ENCODE results near the gene FAM110C. TPM values are rescaled to one million over a fixed set of nuclear protein-coding genes. Genes with fewer than 3 reads are reported as not detected.
A peak's percentile ranks its signal among the peaks of the same experiment; 100 is the strongest.

FAM110C gene
- total and polyA plus RNA-seq, 2 of the 8 experiments (the other 6 are each of a cell fraction or from before 2014, with no cell fraction given), result 4.8 to 13.2 TPM

- no peak overlapping the region for H2BK20ac ChIP-seq (ENCODE audit: low read length)
- H2AFZ ChIP-seq (ENCODE audit: low read length), result peak overlapping the region; percentile 93
- 0 out of 2 replicates have a peak overlapping the region, but pooled peaks have one; percentile 4 for H2BK5ac ChIP-seq (ENCODE audit: low read depth, low read length)
- no peak overlapping the region for H4K5ac ChIP-seq (ENCODE audit: insufficient read length, low read depth, low read length)
- no peak overlapping the region for H3K9ac ChIP-seq (replicated peaks in 1 of 4; ENCODE audit: extremely low read depth in 1 of 4, low read depth in 3 of 4, low read length in 3 of 4)
- peaks cover 0 to 12% (median 5%) of the 10 kb centered on the region in 4 experiments; a peak in 5 of 7 replicates for H3K4me1 ChIP-seq (replicated peaks in 1 of 4; ENCODE audit: control insufficient read depth in 3 of 4, insufficient read depth in 4 of 4, low read length in 3 of 4)
- no peak overlapping the region for H3K4ac ChIP-seq (replicated peaks; ENCODE audit: insufficient read length, low read depth, low read length)
- H3K4me2 ChIP-seq (ENCODE audit: insufficient read depth in 1 of 2, low read depth in 2 of 2, low read length in 2 of 2), result peak overlapping the region; percentile 0 to 51; a peak in 2 of 4 replicates
- H4K8ac ChIP-seq (ENCODE audit: extremely low read depth, insufficient read depth, low read length), result no peak overlapping the region
- no peak overlapping the region for H3K27ac ChIP-seq (ENCODE audit: low read depth, low read length)
- H3K56ac ChIP-seq (replicated peaks; ENCODE audit: insufficient read length, low read depth, low read length), result no peak overlapping the region
- 47% methylated on average over 4 of the region's 4 CpGs; no CpG with 5 or more reads in 1 of the 2 experiments for WGBS, 2 experiments (ENCODE audit: extremely low coverage in 1 of 2, insufficient coverage in 1 of 2, insufficient read length in 1 of 2, insufficient replicate concordance in 2 of 2, low coverage in 1 of 2, low lambda C conversion rate in 2 of 2, missing lambda C conversion rate in 1 of 2)
- no peak overlapping the region for H4K91ac ChIP-seq (replicated peaks; ENCODE audit: insufficient read length, low read length)
- no peak overlapping the region for H3K14ac ChIP-seq (ENCODE audit: insufficient read length)
- no peaks in the 10 kb centered on the region for H3K79me1 ChIP-seq (ENCODE audit: low read depth, low read length)
- no peaks in the 10 kb centered on the region for H4K20me1 ChIP-seq (replicated peaks in 1 of 2; ENCODE audit: control insufficient read depth in 1 of 2, insufficient read depth in 2 of 2, low read length in 2 of 2)
- no peaks in the 10 kb centered on the region for H3K36me3 ChIP-seq (ENCODE audit: control insufficient read depth in 2 of 4, insufficient read depth in 4 of 4, low read length in 3 of 4)
- peak; percentile 12; a peak in 2 of 4 replicates for TF ChIP-seq RAD21 (IDR thresholded peaks at IDR 0.05 in 1 of 2, conservative IDR thresholded peaks at IDR 0.05 in 1 of 2; ENCODE audit: low read depth in 2 of 2, low read length in 2 of 2)
- 0 out of 4 replicates have a peak, but pooled peaks of 1 of the 2 experiments have one; percentile 13 for TF ChIP-seq HDAC2 (IDR thresholded peaks at IDR 0.05; ENCODE audit: borderline replicate concordance in 1 of 2, low read depth in 2 of 2, low read length in 2 of 2)
- TF ChIP-seq GABPA (IDR thresholded peaks at IDR 0.05; ENCODE audit: borderline replicate concordance, insufficient read depth, low read length), result no peak
- 0 out of 2 replicates have a peak, but pooled peaks have one; percentile 34 for TF ChIP-seq SP1 (IDR thresholded peaks at IDR 0.05; ENCODE audit: low read depth, low read length)
- H3K18ac ChIP-seq (ENCODE audit: extremely low read depth, low read length), result no peak overlapping the region
- peak; percentile 60 for FAIRE-seq
- H3K23me2 ChIP-seq (ENCODE audit: low read depth, low read length), result no peaks in the 10 kb centered on the region
- no peak overlapping the region for H2BK15ac ChIP-seq (ENCODE audit: low read length)
- H2BK12ac ChIP-seq (ENCODE audit: low read depth, low read length), result no peak overlapping the region; the same call in 1 of the 2 replicates
- H2AK5ac ChIP-seq (ENCODE audit: low read depth, low read length), result no peak overlapping the region
- no peaks in the 10 kb centered on the region for H3K27me3 ChIP-seq (replicated peaks in 1 of 4; ENCODE audit: control insufficient read depth in 3 of 4, extremely low read depth in 1 of 4, insufficient read depth in 3 of 4, low read length in 3 of 4)
- ChIA-PET CTCF (ENCODE audit: partially characterized antibody) (interaction anchor here (0.7 to 2.2 kb wide), 6 partner anchors 9 to 70 kb away, joined by 3 to 10 read pairs (median 4); no protein-coding TSS in a partner anchor), POLR2A (ENCODE audit: partially characterized antibody) (interaction anchor here (1.2 to 2.7 kb wide), 3 partner anchors 18 to 219 kb away, joined by 3 to 8 read pairs (median 5); partner anchors contain the start of gene FAM110C)
- no peak overlapping the region for H2BK120ac ChIP-seq (replicated peaks; ENCODE audit: low read depth, low read length)
- H3K79me2 ChIP-seq (ENCODE audit: control insufficient read depth in 1 of 2, insufficient read depth in 2 of 2, low read length in 2 of 2), result no peaks in the 10 kb centered on the region
- H3K23ac ChIP-seq (ENCODE audit: insufficient read length), result no peak overlapping the region
- peaks cover 0 to 2% of the 10 kb centered on the region in 2 experiments; a peak in 1 of 4 replicates for H3K9me3 ChIP-seq (ENCODE audit: insufficient read depth in 2 of 2, low read depth in 1 of 2, low read length in 1 of 2)
- H3K4me3 ChIP-seq (ENCODE audit: extremely low read depth in 1 of 4, insufficient read depth in 2 of 4, low read depth in 3 of 4, low read length in 4 of 4), result no peak overlapping the region
- no peak for DNase-seq (ENCODE audit: low read depth in 1 of 2, low spot score in 2 of 2)
These were observed 18.8 kb upstream of the FAM110C start for GRCh38 chr2:65121-65520.
